ENCODE results near the gene PMAIP1.
A peak's percentile ranks its signal among the peaks of the same experiment; 100 is the strongest.
"Not testable (repeated sequence)": the region's sequence is repeated elsewhere in the genome, so short reads cannot be mapped to it uniquely, and the experiment has no call there.

Gene PMAIP1

GRCh38 chr18:59899298-59900221 is at the start of gene PMAIP1:
PMAIP1 (plus strand) TSS chr18:59899996; CDS start chr18:59900178, 182 bp downstream.
- DNase-seq = peak; percentile 93

- DNase-seq = no peak
Measured at GRCh38 chr18:59851784-59852399, 47.9 kb upstream of the PMAIP1 start.

GRCh38 chr18:59852548-59852947 is 47.2 kb upstream of the PMAIP1 start:
- DNase-seq = no peak

GRCh38 chr18:59853380-59853779 is 46.4 kb upstream of the PMAIP1 start:
- DNase-seq = no peak

GRCh38 chr18:59853988-59854387 is 45.8 kb upstream of the PMAIP1 start:
- DNase-seq = not testable (repeated sequence)

GRCh38 chr18:59861009-59861408 is 38.8 kb upstream of the PMAIP1 start:
- no peak for DNase-seq

GRCh38 chr18:59861963-59862819 is 37.6 kb upstream of the PMAIP1 start:
- DNase-seq = no peak

- no peak for DNase-seq
Measured at GRCh38 chr18:59865241-59865986, 34.4 kb upstream of the PMAIP1 start.

GRCh38 chr18:59866551-59867269 is 33.1 kb upstream of the PMAIP1 start:
- DNase-seq = no peak

GRCh38 chr18:59867337-59868104 is 32.3 kb upstream of the PMAIP1 start:
- DNase-seq = no peak

- no peak for DNase-seq
Measured at GRCh38 chr18:59870623-59871130, 29.1 kb upstream of the PMAIP1 start.

GRCh38 chr18:59871711-59872362 is 28.0 kb upstream of the PMAIP1 start:
- DNase-seq = no peak

- DNase-seq = no peak
Measured at GRCh38 chr18:59873641-59874040, 26.2 kb upstream of the PMAIP1 start.

- DNase-seq = no peak
Measured at GRCh38 chr18:59874166-59874565, 25.6 kb upstream of the PMAIP1 start.

- DNase-seq = no peak
Measured at GRCh38 chr18:59876310-59876626, 23.5 kb upstream of the PMAIP1 start.

GRCh38 chr18:59877361-59877760 is 22.4 kb upstream of the PMAIP1 start:
- DNase-seq = no peak

- DNase-seq = no peak
Measured at GRCh38 chr18:59878644-59879043, 21.2 kb upstream of the PMAIP1 start.

GRCh38 chr18:59881728-59882656 is 17.8 kb upstream of the PMAIP1 start:
- DNase-seq = peak; percentile 17

GRCh38 chr18:59884351-59884750 is 15.4 kb upstream of the PMAIP1 start:
- DNase-seq = no peak

Measured in NCI-H1092 treated with DMSO at 0.1 percent for 48 hours (cell line).